HCT116 (cell line): ENCODE data around the gene COL15A1.

Experiments
- CEBPB ChIP-seq: IDR thresholded peaks from 2 replicates; pipeline ENCODE4 v1.6.1; 2012; ENCODE audit warnings: low read depth
- EZH2 ChIP-seq: fragments of 200-600 bp; sonication (generic); IDR thresholded peaks from 2 replicates; pipeline ENCODE4 v1.6.1; 2017; ENCODE audit warnings: antibody characterized with exemption, mixed run types
- EZH2phosphoT487 ChIP-seq: fragments of 200-600 bp; IDR thresholded peaks from 2 replicates; pipeline ENCODE4 v1.6.1; 2018; ENCODE audit warnings: antibody characterized with exemption, borderline replicate concordance
- POLR2A ChIP-seq: IDR thresholded peaks from 2 replicates; pipeline ENCODE4 v1.7.0; 2011; ENCODE audit warnings: borderline replicate concordance; ENCODE audit not compliant: insufficient read depth, insufficient read length; ENCODE audit errors: extremely low read depth
- POLR2AphosphoS5 ChIP-seq: IDR thresholded peaks from 2 replicates; pipeline ENCODE4 v1.6.1; 2011; ENCODE audit warnings: mild to moderate bottlenecking, low read depth, low read length, moderate library complexity
- RAD21 ChIP-seq: IDR thresholded peaks from 2 replicates; pipeline ENCODE4 v1.6.1; 2012; ENCODE audit warnings: low read depth, mild to moderate bottlenecking
- SP1 ChIP-seq: IDR thresholded peaks from 2 replicates; pipeline ENCODE4 v1.6.1; 2012; ENCODE audit warnings: low read depth
- SRF ChIP-seq: IDR thresholded peaks from 2 replicates; pipeline ENCODE4 v1.6.1; 2012; ENCODE audit warnings: low read depth
- TCF7L2 ChIP-seq: IDR thresholded peaks from 2 replicates; pipeline ENCODE4 v1.7.0; 2011; ENCODE audit warnings: borderline replicate concordance, inconsistent platforms; ENCODE audit not compliant: insufficient read depth, insufficient read length; ENCODE audit errors: extremely low read depth
- TF ChIP-seq, protein P1 (sequence below), 3 experiments: fragments of 200-600 bp in 1 of 3; sonication (generic) in 1 of 3; IDR thresholded peaks in 2 of 3; conservative IDR thresholded peaks in 1 of 3; 2 replicates each; pipeline ENCODE4 v1.5.1; 2012 to 2017; ENCODE audit warnings: low read depth in 2 of 3, low read length in 2 of 3, antibody characterized with exemption in 1 of 3, borderline replicate concordance in 1 of 3, control low read depth in 1 of 3, mild to moderate bottlenecking in 1 of 3, mixed read lengths in 1 of 3, mixed run types in 1 of 3, moderate library complexity in 1 of 3; ENCODE audit not compliant: insufficient read depth in 1 of 3
- TF ChIP-seq, protein P2 (sequence below): IDR thresholded peaks from 2 replicates; pipeline ENCODE4 v1.6.1; 2012
- TF ChIP-seq, protein P3 (sequence below): IDR thresholded peaks from 2 replicates; pipeline ENCODE4 v1.6.1; 2011; ENCODE audit warnings: mild to moderate bottlenecking, low read length, moderate library complexity; ENCODE audit not compliant: insufficient replicate concordance; ENCODE audit errors: extremely low read depth
- TF ChIP-seq, protein P4 (sequence below): IDR thresholded peaks from 2 replicates; pipeline ENCODE4 v1.6.1; 2012; ENCODE audit warnings: low read depth
- TF ChIP-seq, protein P5 (sequence below): IDR thresholded peaks from 2 replicates; pipeline ENCODE4 v1.6.1; 2012

DNA sequence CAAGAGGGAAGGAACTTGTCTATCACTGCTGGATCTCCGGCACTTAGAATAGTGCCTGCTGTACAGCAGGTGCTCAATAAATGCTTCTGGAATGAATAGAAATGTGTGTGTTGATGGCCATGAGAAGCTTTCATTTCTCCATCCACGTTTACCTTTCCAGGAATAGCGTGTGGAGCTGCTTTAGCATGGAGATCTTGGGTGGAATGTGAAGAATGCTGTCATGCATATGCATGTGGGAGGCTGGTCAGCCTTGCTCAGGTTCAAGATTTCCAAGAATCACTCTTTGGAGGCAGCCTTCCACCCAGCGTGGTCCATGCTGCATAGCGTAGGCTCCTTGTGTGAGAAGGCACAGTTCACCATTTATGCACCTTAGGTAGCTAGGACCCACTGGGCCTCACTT, 19.2 kb downstream of the COL15A1 start:
- TF ChIP-seq, protein P1, sequence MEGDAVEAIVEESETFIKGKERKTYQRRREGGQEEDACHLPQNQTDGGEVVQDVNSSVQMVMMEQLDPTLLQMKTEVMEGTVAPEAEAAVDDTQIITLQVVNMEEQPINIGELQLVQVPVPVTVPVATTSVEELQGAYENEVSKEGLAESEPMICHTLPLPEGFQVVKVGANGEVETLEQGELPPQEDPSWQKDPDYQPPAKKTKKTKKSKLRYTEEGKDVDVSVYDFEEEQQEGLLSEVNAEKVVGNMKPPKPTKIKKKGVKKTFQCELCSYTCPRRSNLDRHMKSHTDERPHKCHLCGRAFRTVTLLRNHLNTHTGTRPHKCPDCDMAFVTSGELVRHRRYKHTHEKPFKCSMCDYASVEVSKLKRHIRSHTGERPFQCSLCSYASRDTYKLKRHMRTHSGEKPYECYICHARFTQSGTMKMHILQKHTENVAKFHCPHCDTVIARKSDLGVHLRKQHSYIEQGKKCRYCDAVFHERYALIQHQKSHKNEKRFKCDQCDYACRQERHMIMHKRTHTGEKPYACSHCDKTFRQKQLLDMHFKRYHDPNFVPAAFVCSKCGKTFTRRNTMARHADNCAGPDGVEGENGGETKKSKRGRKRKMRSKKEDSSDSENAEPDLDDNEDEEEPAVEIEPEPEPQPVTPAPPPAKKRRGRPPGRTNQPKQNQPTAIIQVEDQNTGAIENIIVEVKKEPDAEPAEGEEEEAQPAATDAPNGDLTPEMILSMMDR (IDR thresholded peaks at IDR 0.05 in 2 of 3, conservative IDR thresholded peaks at IDR 0.05 in 1 of 3; ENCODE audit: borderline replicate concordance in 1 of 3, insufficient read depth in 1 of 3, low read depth in 2 of 3, low read length in 2 of 3) = no peak
- TF ChIP-seq, protein P2, sequence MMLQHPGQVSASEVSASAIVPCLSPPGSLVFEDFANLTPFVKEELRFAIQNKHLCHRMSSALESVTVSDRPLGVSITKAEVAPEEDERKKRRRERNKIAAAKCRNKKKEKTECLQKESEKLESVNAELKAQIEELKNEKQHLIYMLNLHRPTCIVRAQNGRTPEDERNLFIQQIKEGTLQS = no peak
- TF ChIP-seq, protein P3, sequence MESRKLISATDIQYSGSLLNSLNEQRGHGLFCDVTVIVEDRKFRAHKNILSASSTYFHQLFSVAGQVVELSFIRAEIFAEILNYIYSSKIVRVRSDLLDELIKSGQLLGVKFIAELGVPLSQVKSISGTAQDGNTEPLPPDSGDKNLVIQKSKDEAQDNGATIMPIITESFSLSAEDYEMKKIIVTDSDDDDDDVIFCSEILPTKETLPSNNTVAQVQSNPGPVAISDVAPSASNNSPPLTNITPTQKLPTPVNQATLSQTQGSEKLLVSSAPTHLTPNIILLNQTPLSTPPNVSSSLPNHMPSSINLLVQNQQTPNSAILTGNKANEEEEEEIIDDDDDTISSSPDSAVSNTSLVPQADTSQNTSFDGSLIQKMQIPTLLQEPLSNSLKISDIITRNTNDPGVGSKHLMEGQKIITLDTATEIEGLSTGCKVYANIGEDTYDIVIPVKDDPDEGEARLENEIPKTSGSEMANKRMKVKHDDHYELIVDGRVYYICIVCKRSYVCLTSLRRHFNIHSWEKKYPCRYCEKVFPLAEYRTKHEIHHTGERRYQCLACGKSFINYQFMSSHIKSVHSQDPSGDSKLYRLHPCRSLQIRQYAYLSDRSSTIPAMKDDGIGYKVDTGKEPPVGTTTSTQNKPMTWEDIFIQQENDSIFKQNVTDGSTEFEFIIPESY = no peak
- TF ChIP-seq EZH2phosphoT487 = no peak
- TF ChIP-seq POLR2A = no peak
- no peak for TF ChIP-seq SP1
- no peak for TF ChIP-seq POLR2AphosphoS5
- TF ChIP-seq EZH2 = no peak
- TF ChIP-seq, protein P4, sequence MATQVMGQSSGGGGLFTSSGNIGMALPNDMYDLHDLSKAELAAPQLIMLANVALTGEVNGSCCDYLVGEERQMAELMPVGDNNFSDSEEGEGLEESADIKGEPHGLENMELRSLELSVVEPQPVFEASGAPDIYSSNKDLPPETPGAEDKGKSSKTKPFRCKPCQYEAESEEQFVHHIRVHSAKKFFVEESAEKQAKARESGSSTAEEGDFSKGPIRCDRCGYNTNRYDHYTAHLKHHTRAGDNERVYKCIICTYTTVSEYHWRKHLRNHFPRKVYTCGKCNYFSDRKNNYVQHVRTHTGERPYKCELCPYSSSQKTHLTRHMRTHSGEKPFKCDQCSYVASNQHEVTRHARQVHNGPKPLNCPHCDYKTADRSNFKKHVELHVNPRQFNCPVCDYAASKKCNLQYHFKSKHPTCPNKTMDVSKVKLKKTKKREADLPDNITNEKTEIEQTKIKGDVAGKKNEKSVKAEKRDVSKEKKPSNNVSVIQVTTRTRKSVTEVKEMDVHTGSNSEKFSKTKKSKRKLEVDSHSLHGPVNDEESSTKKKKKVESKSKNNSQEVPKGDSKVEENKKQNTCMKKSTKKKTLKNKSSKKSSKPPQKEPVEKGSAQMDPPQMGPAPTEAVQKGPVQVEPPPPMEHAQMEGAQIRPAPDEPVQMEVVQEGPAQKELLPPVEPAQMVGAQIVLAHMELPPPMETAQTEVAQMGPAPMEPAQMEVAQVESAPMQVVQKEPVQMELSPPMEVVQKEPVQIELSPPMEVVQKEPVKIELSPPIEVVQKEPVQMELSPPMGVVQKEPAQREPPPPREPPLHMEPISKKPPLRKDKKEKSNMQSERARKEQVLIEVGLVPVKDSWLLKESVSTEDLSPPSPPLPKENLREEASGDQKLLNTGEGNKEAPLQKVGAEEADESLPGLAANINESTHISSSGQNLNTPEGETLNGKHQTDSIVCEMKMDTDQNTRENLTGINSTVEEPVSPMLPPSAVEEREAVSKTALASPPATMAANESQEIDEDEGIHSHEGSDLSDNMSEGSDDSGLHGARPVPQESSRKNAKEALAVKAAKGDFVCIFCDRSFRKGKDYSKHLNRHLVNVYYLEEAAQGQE = no peak
- TF ChIP-seq, protein P5, sequence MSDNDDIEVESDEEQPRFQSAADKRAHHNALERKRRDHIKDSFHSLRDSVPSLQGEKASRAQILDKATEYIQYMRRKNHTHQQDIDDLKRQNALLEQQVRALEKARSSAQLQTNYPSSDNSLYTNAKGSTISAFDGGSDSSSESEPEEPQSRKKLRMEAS = no peak
- no peak for TF ChIP-seq CEBPB
- TF ChIP-seq TCF7L2 = no peak
- TF ChIP-seq RAD21 = no peak
- no peak for TF ChIP-seq SRF
